Measurements from ENCODE around the gene ARID3A.
"Not testable (repeated sequence)": the region's sequence is repeated elsewhere in the genome, so short reads cannot be mapped to it uniquely, and the experiment has no call there.

Gene ARID3A

DNA sequence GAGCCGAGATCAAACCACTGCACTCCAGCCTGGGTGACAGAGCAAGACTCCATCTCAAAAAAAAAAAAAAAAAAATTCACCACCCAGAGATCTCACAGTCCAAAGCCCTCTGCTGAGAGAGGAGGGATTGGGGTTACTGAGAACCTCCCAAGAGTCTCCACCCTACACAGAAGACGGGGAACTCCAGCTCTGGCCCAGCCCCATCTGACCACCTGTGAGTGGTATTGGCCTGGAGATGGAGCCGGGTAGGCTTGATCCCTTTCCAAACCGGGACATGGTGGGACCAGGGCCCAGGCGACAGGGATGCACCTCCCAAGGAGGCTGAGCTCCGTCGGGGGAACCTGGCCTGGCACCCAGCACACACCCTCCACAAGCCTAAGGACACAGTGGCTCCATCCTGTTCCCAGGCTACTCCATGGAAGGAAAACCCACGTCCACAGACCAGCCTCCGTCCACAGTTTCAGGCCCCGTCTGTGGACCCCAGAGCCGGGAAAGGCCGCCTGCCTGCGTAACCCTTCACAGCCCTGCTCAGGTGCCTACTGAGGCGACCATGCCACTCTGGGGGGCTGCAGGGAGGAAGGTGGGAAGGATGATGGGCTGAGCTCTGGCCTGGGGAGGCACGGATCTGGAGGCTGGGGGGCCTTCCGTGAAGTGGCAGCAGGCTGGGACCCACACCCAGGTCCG, 93.2 kb downstream of the ARID3A start:
- DNase-seq, result no peak

DNA sequence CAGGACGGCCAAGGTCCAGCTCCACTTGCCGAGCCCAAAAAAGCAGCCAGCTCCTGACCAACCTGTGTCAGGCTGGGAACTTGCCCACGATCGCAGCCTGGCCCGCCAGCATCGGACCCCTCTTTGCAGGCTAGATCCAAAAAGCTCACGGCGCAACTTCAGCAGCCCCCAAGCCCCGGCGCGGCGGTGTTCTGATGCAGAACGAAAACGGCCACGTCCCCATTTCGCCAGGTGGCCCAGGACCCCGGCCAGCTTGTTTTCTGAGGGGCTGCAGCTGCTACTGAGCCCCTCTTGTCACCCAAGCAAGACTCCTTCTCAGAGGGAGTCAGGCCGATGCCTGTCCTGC, 93.8 kb downstream of the ARID3A start:
- no peak for DNase-seq

DNA sequence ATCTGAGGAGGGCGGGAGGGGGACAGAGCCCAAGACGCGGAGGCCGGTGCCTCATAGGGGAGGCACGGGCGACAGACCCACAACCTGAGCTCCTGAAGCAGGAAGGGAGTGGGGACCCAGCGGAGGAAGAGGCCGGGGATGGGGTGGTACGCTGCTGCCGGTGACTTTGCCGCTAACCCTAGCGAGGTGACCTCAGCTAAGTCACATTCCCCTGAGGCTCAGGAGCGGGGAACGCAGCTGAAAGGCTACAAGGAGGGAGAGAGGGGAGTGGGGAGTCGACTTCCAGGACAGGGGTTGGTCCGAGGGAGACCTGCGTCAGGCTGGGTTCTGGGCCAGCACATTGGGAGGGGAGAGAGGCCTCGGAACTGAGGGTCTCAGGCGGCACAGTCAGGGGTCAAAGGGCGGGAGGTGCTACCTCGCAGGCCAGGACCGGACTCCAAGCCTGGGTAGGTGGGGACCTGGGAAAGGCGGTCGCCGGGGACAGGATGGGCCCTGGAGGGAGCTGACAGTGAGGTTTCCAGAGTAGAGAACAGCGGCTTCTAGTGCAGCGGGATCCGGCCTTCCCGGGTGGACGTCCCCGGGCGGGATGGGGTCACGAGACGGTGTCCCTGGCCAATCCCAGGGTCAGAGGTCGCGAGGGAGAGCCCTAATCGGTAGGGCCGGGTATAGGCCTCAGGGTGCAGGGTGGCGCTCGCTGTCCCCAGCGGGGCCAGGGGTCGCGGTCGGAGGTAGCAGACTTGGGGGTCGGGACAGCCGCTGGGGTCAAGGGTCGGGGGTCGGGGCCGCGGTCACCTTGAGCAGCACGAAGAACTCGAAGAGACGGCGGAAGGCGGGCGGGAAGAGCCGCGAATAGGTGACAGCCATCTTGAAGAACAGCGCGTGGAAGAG, 94.4 kb downstream of the ARID3A start:
- peak; percentile 34 for DNase-seq

DNA sequence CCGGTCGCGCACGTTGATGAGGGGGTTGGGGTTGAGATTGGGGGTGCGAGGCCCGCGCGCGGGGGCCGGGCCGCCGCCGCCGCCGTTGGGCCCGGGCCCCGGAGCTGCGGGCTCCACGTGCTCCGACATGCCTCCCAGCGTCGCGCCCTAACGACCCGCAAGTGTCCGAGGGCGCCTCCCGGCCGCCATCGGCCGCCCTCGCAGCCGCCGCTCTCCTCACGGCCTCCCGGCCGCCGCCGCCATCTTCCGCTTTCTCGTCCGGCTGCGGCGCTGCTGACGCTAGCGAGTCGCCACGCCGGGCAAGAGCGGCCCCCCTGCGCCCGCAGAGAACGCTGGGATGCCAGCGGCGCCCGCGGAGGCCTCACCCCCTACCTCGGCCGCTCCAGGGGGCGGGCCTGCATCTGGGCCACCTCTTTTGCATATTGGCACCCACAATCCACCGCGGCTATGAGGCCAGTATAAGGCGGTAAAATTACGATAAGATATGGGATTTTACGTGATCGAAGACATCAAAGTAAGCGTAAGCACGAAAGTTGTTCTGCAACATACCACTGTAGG, 95.1 kb downstream of the ARID3A start, which contains the start of gene TMEM259:
TSS of gene TMEM259 (minus strand) at position 256 of the 558 bp plus-strand sequence. CDS start at position 129, 127 bp downstream.
- peak; percentile 97 for DNase-seq

DNA sequence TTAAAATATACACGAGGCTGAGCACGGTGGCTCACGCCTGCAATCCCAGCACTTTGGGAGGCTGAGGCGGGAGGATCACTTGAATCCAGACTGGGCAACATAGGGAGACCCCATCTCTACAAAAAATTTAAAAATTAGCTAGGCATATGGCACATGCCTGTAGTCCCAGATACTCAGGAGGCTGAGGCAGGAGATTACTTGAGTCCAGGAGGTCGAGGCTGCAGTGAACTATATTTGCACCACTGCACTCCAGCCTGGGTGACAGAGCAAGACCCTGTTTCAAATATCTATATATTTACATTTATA, 98.0 kb downstream of the ARID3A start:
- not testable (repeated sequence) for DNase-seq

DNA sequence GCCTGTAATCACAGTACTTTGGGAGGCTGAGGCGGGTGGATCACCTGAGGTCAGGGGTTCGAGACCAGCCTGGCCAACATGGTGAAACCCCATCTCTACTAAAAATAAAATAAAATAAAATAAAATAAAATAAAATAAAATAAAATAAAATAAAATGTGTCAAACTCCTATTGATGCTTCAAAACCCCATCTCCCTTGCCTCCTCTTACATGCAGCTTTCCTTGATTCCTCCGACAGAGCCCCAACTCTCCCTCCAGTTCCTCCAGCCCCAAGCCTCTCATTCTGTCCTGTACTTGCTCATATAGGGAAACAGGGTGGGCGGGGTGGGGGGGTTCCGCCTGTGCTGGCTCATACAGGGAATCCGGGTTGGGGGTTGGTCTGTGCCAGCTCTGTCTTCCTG, 99.2 kb downstream of the ARID3A start:
- DNase-seq, result not testable (repeated sequence)

All from T-helper 9 cell (primary cell).